ENCODE measurements around the gene UNKL.

The UNKL gene

GRCh38 chr16:1438229-1439057 lies 23.9 kb upstream of the UNKL start:
- Mint-ChIP-seq H3K4me3 (no peak overlapping the region), H3K27me3 (ENCODE audit: low read depth, poor library complexity) (no peaks in the 10 kb centered on the region), H3K36me3 (ENCODE audit: low read depth) (no peaks in the 10 kb centered on the region), H3K4me1 (peaks cover 5% of the 10 kb centered on the region), H3K9me3 (no peaks in the 10 kb centered on the region), H3K27ac (no peak overlapping the region)
- TF ChIP-seq, protein P1, sequence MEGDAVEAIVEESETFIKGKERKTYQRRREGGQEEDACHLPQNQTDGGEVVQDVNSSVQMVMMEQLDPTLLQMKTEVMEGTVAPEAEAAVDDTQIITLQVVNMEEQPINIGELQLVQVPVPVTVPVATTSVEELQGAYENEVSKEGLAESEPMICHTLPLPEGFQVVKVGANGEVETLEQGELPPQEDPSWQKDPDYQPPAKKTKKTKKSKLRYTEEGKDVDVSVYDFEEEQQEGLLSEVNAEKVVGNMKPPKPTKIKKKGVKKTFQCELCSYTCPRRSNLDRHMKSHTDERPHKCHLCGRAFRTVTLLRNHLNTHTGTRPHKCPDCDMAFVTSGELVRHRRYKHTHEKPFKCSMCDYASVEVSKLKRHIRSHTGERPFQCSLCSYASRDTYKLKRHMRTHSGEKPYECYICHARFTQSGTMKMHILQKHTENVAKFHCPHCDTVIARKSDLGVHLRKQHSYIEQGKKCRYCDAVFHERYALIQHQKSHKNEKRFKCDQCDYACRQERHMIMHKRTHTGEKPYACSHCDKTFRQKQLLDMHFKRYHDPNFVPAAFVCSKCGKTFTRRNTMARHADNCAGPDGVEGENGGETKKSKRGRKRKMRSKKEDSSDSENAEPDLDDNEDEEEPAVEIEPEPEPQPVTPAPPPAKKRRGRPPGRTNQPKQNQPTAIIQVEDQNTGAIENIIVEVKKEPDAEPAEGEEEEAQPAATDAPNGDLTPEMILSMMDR (IDR thresholded peaks at IDR 0.05), result no peak
- DNase-seq, result no peak

GRCh38 chr16:1437606-1438005 lies 23.1 kb upstream of the UNKL start:
- no peak overlapping the region for H3K4me3 Mint-ChIP-seq
- no peaks in the 10 kb centered on the region for H3K27me3 Mint-ChIP-seq (ENCODE audit: low read depth, poor library complexity)
- DNase-seq, result no peak
- H3K4me1 Mint-ChIP-seq, result peaks cover 5% of the 10 kb centered on the region
- H3K27ac Mint-ChIP-seq, result no peak overlapping the region
- TF ChIP-seq, protein P1 (IDR thresholded peaks at IDR 0.05), result no peak
- no peaks in the 10 kb centered on the region for H3K36me3 Mint-ChIP-seq (ENCODE audit: low read depth)
- no peaks in the 10 kb centered on the region for H3K9me3 Mint-ChIP-seq

- no peak for DNase-seq
- no peak overlapping the region for H3K27ac Mint-ChIP-seq
- no peak overlapping the region for H3K4me3 Mint-ChIP-seq
These were observed 22.3 kb upstream of the UNKL start for GRCh38 chr16:1436731-1437355.

GRCh38 chr16:1435921-1436697 lies 21.6 kb upstream of the UNKL start:
- TF ChIP-seq, protein P1 (IDR thresholded peaks at IDR 0.05), result no peak
- Mint-ChIP-seq H3K4me3 (no peak overlapping the region), H3K27ac (no peak overlapping the region), H3K36me3 (ENCODE audit: low read depth) (no peaks in the 10 kb centered on the region), H3K4me1 (peaks cover 5% of the 10 kb centered on the region), H3K9me3 (no peaks in the 10 kb centered on the region), H3K27me3 (ENCODE audit: low read depth, poor library complexity) (no peaks in the 10 kb centered on the region)
- DNase-seq, result no peak

More at GRCh38 chr16:1436731-1437355, 22.3 kb upstream of the UNKL start:
- TF ChIP-seq, protein P1 (IDR thresholded peaks at IDR 0.05), result no peak
- H3K27me3 Mint-ChIP-seq (ENCODE audit: low read depth, poor library complexity), result no peaks in the 10 kb centered on the region
- H3K9me3 Mint-ChIP-seq, result no peaks in the 10 kb centered on the region
- peaks cover 5% of the 10 kb centered on the region for H3K4me1 Mint-ChIP-seq
- H3K36me3 Mint-ChIP-seq (ENCODE audit: low read depth), result no peaks in the 10 kb centered on the region

GRCh38 chr16:1434644-1435592 lies 20.4 kb upstream of the UNKL start:
- H3K4me1 Mint-ChIP-seq, result peaks cover 10% of the 10 kb centered on the region
- no peak overlapping the region for H3K4me3 Mint-ChIP-seq
- H3K36me3 Mint-ChIP-seq (ENCODE audit: low read depth), result no peaks in the 10 kb centered on the region
- H3K9me3 Mint-ChIP-seq, result no peaks in the 10 kb centered on the region
- H3K27me3 Mint-ChIP-seq (ENCODE audit: low read depth, poor library complexity), result no peaks in the 10 kb centered on the region
- TF ChIP-seq, protein P1 (IDR thresholded peaks at IDR 0.05), result no peak
- no peak for DNase-seq
- no peak overlapping the region for H3K27ac Mint-ChIP-seq

Data from nephron progenitor cell (in vitro differentiated cells).